Dedifferentiated amniotic fluid mesenchymal stem cell (primary cell): Measurements from ENCODE around the gene PRDM16.

Source experiments
- DNase-seq: peaks from one replicate; pipeline ENCODE4 v3.0.0-alpha.2; 2016; ENCODE audit errors: extremely low spot score

The PRDM16 gene

DNA sequence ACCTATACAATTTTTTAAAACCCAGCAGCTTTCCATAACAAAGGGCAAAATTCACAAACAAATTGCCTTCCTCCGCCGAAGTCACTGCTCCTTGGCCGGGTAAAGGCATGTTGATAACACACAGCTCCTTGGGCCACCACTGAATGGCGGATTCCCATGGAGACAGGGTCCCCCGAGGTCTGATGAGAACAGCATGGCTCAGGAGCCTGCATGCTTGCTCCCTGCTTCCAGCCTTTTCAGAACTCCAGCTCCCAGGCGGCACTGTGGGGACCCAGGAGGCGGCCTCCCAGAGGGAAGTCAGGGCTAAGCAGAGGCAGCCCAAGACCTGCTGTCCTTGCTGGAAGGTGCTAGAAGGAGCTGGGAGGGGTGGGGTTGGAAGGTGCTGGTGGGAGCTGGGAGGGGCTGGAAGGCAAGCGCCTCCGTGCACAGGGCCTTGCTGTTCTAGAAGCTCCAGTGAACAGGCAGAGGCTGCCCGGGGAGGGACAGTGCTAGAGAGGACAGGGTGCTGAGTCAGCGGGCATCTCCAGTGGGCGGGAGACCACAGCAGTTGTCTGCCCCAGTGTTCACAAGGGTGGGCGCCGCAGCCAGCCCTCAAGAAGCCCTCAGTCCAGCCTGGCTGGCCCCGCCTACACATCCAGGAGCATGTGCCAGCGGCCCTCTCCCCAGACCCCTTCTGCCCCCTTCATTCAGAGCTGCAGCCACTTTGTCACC is 35.1 kb downstream of the PRDM16 start:
- DNase-seq = no peak

DNA sequence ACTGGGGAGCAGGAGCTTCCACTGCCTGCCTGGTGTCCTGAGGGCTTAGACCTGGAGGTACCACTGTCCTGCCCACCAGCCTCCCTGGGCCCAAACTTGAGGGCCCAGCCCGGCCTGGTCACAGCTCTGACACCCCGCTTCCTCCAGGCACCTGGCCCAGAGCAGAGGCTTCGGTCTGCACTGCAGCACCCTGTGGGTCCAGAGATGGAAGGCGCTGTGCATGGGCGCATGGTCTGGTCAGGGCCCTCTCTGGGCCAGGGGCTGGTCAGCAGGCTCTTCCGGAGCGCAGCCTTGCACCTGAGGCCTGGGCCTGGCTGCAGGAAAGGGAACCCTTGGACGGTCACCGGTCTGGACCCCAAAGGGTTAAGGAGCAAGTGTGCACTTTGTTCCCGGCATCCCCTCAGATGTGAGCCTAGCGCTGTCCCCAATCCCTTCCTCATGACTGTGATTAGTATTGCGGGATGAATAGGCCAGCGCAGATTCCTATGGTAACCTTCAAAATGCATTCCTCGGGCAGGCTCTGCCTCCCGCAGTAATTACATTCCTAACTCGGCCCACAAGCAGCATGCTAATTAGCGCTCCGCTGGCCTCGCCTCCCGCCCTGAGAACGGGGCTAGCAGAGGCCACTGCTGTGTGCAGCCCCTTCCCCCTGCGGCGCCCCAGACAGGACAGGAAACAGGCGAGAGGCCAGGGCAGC is 36.3 kb downstream of the PRDM16 start:
- peak; percentile 30 for DNase-seq

DNA sequence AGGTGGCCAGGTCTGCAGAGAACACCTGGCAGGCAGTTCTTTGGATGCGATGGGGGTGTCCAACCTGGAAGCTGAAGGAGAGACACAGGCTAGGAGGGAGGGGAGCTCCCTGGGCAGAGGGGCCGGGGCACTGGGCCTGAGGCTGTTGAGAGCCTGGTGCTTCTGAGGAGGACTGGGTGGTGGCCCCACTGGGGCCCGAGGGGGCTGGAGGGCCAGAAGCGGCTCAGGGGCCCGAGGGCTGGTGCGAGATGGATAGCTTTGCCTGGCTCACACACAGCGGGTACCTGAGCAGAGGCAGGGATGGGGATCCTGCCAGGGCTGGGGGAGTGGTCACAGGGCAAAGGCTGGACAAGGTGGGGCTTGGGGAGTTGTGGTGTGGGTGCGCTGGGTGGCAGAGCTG is 37.2 kb downstream of the PRDM16 start:
- DNase-seq = no peak

DNA sequence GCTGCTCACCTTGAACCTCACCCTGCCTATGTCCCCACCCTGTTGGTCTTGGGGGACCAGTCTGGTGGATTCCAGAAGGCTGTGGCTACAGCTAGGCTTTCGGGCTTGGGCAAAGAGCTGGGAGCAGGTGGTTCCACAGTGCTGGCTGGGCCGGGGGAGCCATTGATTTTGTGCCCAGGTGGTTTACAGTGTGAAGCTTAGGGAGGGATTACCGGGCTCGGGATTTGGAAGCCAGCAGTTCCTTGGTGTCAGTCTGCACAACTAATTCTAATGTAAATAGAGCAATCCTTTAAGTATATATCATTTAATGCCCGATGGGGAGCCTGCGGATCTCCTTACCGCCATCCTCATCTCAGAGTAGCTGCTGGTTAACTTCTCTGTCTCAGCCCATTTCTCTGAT is 38.2 kb downstream of the PRDM16 start:
- no peak for DNase-seq

DNA sequence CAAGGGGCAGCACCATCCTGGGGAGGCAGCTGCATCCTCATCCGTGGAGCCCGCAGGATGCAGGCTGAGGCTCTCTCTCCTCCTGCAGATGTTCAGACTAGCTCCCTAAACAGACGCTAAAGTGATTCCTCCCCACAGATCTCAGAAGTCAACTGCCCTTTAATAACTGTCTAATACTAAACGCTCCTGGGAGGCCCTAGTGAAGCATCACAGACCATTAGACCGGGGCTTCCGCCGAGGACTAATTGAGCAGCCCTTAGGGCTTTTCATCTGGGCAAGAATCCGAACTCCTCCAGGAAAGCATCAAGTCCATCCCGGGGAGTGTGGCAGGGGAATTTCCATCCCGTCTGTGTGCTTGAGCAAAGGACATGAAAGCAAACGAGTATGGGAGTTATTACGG is 40.4 kb downstream of the PRDM16 start:
- no peak for DNase-seq

DNA sequence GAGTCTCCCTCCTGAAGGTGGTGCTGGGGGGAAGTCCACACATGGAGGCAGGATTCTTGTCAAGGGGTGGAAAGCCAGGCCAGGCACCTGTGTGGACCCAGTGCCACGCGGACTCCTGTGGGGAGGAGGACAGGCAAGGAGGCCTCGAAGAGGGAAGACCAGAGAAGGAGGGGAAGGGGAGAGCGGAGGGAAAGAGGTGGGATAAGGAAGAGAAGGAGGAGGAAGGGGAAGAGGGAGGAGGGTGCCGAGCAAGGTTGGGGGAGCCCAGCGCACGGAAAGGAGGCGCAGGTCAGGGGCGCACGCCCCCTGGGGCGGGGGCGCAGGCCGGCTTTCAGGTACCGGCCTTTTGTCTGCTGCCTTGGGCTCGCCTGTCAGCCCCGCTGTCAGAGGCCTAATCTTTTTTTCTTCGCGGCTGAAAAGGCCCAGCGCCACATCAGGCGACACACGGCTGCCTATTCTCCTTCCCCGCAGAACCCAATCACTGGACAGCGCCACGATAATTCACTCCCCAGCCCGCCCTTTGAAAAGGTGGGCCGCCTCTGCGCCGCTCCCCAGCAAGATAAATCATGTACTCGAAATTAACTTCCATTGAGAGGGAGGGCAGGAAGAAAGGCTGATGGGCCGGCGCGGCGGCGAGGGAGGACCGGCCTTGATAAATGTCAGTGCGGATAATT is 42.5 kb downstream of the PRDM16 start:
- no peak for DNase-seq

DNA sequence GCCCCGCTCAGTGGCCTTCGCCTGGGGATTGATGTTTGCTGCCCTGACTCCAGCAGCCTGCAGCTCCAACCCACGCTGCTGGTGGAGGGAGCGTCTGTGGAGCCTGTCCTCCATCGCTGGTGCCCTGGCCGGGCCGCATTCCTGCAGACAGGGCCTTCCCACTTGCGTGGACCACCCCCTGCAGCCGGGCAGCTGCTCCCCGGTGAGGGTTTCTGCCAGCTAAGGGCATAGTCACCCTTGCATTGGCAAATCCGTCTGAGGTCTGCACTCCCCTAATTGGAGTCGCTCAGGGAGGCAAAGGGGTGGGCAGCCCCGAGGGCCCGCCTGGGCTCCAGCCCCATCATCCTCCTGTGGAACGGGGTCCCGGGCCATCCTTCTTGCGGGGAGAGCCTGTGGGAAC is 43.5 kb downstream of the PRDM16 start:
- no peak for DNase-seq

DNA sequence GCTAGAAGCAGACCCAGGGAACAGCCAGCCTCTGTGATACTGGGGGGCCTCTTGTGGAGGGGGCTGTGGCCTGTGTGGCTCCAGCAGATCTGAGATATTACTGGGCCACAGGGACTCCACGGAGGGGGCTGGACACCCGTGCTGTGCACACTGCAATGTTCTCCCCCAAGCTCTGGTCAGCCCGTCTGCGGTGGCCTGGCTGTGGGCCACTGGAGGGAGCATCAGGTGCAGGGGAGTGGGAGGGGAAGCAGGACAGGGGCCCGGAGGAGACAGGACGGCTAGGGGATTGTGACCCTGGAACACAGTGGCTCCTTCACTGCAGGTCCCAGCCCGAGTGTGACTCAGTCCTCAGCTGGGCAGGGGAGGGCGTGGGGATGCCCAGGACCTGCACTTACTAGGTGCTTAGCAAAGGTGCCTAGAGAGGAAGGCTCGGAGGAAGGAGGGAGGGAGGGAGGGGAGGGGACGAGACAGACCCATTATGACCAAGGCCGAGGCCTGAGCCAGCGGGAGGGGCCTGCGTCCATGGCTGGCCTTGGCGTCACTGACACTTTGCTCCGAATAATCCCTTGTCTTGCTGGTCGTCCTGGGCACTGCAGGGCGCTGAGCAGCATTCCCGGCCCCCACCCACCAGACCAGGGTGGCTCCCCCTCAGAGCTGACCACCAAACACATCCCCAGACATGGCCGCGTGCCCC is 44.2 kb downstream of the PRDM16 start:
- DNase-seq = no peak

DNA sequence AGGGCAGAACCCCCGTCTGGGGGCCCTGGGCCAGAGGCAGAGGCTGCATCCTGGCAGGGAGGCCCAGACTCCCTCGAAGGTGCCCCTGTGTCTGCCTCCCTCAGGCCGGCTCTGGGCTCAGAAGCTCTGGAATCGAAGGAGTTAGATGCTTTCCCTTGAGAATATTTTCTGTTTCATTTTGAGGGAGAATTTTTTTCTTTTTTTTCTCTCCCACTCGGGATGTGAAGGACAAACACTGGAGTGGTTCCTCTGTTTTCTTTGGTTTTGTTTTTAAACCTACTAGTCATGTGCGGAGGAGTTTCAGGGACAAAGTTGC is 44.7 kb downstream of the PRDM16 start:
- no peak for DNase-seq

DNA sequence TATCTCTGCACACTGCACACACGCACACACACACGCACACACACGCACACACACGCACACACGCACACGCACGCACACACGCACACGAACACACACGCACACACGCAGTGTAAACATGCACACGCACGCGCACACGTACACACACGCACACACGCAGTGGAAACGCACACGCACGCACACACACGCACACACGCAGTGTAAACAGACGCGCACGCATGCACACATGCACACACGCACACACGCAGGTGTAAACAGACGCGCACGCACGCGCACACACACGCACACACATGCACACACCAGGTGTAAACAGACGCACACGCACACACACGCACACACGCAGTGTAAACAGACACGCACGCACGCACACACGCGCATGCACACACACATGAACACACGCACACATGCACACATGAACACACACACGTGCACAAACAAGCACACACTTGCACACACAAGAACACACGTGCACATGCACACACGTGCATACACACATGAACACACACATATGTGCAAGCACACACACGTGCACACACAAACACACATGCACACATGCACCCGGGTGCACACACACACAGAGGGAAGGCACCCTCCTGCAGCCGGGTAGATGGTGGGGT is 45.2 kb downstream of the PRDM16 start:
- no peak for DNase-seq

DNA sequence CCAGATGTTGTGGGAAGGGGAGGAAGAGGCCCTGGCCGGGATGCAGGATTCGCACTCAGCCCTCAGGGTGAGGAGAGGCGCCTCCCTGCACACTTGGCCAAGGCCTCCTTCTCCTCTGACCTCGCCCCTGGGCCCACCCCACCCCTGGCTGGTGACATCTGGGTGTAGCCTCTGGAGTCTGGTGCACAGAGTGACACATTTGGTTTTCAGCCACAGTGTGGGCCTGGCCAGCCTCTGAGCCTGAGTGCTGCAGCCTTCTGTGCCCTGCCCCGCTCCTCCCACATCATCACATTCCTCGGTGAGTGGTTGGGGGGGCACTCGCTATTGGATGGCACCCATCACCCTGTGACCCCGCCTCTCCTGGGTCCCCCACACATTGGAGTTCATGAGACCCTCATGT is 45.8 kb downstream of the PRDM16 start:
- no peak for DNase-seq

DNA sequence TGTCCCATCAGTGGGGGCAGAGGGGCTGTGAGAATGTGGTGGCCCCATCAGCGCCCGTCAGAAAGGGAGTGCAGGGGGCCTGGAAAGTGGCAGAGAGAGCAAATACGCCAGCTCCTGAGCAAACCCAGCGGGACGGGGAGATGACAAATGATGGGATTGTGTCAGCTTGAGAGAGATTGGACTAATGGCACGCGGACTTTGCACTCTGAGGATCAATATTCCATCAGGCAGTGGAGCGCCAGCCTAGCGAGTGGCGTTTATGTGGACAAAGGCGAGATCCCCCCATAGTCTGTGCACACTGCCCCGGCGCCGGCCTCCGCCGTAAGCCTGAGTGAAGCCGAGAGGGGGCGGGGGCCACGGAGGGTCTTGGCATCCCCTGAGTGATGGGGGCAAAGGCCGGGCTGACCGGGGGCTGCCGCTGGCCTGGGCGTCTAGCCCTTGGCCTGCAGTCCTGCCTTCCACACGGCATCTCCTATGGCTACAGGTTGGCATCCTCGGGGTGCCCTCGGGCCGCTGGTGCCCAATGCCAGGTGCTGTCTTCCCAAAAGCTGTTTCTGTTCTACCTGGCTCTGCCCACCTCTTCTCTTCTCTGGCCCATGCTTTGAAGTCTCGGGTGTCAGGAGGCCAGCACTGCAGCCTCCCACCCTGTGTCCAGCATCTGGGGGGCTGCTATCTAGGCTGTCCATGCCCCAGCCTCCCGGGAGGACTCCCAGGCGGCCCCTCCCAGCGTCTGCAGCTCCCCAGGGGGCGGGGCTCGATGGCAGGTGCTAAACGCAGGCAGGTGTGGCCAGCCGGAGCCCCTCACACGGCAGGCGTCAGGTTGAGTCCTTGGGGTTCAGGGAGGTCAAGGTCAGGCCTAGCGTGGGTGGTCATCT is 46.5 kb downstream of the PRDM16 start:
- DNase-seq = no peak

DNA sequence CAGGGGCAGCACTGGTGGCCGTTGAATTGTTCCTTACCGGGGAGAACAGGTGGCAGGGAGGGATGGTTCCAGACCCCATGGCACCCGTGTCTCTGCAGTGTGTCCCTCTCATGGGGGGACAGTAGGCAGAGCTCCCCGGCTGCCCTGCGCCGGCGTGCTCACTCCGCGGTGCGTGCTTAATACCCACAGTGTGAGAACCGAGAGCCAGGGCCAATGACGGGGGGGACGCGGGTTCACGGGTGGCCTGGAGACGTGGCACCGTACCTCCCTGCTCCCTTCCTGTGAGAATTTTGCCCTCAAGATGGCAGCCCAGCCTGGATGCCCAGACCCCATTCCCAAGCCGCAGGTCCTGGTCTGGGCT is 47.1 kb downstream of the PRDM16 start:
- no peak for DNase-seq

DNA sequence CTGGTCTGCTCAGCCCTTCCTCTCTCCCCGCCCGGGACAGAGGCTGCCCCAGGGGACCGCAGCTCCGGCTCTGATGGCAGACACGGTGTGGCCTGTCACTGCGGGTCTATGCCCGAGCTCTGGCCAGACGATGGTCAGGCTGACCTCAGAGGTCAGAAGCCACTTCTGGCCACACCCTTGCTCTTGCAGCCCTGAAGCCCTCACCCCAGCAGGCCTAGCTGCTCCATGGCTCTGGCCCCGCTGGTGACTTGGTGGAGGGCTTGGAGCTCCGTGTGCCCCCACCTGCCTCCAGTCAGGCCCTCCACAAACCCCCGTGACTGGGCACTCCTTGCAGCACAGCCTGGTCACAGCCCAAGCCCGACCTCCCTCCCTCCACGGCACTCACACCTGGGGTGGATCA is 47.6 kb downstream of the PRDM16 start:
- no peak for DNase-seq

DNA sequence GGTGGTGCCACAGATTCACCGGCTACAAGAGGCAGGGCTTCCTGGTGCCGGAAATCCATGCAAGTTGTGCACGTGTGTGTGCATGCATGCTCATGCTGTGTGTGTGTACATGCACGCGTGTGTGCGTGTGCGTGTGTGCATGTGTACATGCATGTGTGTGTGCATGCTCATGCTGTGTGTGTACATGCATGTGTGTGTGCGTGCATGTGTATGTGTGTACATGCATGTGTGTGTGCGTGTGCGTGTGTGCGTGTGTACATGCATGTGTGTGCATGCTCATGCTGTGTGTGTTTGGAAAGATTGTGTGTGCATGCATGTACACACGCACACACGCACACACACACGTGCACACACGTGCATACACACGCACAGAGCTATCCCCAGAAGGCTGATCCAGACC is 48.9 kb downstream of the PRDM16 start:
- no peak for DNase-seq

DNA sequence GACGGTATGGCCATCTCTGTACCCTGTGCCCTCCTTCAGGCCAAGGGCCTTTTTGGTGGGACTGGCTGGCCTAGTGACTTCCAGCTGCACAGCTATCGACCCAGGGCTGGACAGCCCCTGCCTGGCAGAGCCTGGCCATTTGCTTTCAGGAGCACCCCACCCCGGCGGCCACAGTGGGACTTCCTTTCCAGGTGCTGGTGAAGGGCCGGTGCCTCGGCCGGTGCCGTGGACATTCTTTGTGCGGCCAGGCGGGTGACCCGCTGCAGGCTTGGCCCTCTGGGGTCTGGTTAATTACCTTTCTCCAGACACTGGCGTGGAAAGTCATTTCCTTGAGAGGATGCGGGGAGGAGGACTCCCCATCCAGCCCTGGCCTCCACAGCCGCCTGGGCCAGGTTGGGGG is 50.1 kb downstream of the PRDM16 start:
- no peak for DNase-seq

DNA sequence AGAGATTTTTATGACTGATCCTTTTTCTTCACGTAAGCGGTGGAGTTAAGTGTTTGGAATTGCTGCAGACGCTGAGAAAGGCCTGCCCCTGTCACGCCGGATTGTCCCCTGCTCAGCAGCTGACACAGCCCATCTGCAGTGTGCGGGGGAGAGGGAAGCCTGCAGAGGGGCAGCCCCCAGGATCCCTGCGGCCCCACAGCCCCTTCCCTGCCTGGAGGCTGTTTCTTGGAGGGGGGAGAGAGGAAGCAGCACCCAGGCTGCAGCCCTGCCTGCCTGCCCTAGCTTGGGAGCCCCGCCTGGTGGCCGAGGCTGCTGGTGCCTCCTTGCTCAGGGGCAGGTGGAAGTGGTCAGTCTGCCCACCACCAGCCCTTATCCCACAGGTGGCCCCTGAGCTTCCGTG is 50.7 kb downstream of the PRDM16 start:
- no peak for DNase-seq

DNA sequence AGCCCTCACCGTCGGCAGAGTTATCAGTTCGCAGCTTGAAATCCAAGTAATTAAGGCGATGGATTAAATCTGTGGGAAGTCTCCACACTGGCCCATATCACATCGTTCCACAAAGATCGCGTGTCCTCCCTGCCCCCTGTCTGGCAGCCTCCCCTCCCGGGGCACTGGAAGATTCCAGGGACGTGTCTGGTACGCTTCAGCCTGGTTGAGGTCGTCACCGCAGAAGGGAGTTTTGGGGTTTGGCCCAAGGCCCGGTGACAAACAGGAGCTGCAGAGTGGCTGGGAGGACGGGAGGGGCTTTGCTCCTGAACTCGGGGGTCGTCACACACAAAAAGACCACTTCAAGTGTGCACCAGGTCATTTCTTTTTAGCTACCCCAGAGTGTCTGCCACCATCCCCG is 51.1 kb downstream of the PRDM16 start:
- no peak for DNase-seq

DNA sequence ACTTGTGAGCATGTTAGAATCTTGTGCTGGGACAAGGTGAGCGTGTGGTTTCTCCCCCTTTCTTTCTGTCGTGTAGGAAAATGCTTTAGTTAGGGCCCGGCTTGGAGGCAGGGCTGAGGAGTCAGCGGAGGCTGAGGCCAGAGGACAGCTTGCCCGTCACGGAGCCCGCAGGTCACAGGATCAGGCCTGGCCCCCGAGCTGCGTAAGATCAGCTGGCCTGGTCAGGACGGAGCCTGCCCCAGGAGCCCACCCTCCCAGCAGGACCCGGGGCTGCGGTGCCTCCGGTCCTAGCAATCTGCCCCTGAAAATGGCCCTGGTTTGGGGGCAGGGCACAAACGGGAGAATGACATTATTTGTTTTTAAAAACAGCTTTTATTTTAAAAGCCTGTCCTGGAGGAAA is 52.0 kb downstream of the PRDM16 start:
- DNase-seq = no peak

DNA sequence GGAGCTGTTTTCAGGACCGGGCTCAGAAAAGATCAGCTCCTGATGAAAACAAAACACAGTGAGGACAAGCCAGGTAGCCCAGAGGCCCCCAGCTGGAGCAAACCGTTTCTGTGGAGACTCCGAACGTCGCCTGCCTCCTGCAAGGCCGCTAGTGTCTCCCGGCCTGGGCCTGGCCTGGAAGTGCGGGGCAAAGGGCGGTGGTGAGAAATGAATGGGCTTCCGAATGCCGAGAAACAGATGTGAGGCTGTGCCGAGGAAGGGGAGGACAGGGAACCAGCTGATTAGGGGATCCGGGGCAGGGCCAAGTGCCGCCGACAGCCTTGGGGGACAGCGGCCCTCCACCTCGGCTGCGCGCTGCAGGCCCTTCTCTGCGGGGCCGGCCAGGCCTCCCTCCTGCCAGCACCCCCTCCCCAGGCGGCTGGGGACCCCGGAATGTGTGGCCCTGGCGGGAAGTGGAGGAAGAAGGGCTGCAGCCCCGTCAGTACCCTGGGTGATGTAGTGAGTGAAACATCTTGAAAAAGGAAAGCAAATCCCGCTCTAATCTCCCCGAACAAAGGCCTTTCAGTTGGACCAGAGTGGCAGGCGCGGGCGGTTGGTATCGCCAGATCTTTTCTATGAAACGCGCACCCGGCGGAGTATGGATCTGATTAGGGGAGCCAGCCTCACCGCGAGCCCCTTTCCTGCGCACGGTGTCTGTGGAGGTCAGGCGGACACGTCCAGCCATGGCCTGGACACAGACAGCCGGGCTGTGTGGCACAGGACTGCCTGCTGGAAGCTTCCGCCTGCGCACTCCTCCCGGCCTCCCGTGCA is 52.6 kb downstream of the PRDM16 start:
- no peak for DNase-seq

DNA sequence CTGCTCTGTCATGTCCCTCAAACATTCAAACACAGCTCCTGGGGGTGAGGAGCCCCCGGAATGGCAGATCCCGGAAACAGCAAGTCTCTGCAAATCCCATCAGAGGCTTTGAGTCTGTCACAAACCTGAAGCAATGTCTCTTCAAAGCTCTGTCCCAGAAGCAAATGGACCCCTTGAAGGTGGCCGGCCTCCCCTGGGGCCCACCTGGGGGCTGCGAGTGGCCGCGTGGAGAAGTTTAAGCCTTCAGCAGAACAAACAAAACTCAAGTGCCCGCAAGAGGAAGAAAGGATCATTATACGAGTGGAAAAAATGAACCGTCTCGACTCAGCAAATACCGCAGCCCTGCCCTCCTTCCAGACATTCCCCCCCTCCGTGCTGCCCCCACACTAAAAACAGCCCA is 53.3 kb downstream of the PRDM16 start:
- no peak for DNase-seq
